Lower leg skin (tissue), 4 donors: ENCODE measurements around the gene LARP6. TPM values are rescaled to one million over a fixed set of nuclear protein-coding genes. Genes with fewer than 3 reads are reported as not detected.

Experiments
- DNase-seq, 2 donors: peaks; one replicate each; pipeline ENCODE4 v3.0.0-alpha.2; 2019; ENCODE audit warnings: low spot score in 2 of 2
- H3K4me3 ChIP-seq: fragments of 200-600 bp; sonication (generic); 2 replicates; pipeline ENCODE4 v1.5.1; 2017; ENCODE audit warnings: mild to moderate bottlenecking, low read depth; ENCODE audit not compliant: poor library complexity, severe bottlenecking
- POLR2A ChIP-seq, 2 donors: fragments of 450-650 bp; IDR thresholded peaks; one replicate each; pipeline ENCODE4 v1.6.1; 2016 to 2017; ENCODE audit warnings: antibody characterized with exemption in 2 of 2, mild to moderate bottlenecking in 1 of 2, moderate library complexity in 1 of 2
- WGBS, 2 donors: methylation state at CpG; one replicate each; pipeline ENCODE4 v1.1.5; 2018; 5-methylcytosine and 5-hydroxymethylcytosine counted together
- intact Hi-C: fragments of 100-400 bp; cut with DNase I; formaldehyde crosslinking; loops from one replicate; pipeline ENCODE4 v1.15.0; 2023; ENCODE audit warnings: low total_unique reads
- total RNA-seq, 4 donors: library from RNA; depleted of rRNA; stranded (reverse); fragments of >200 nt; gene quantifications; one replicate each; pipeline ENCODE4 v1.1.0, GENCODE V29; 2016
- TF ChIP-seq, protein P1 (sequence below), 3 donors: fragments of 450-650 bp; IDR thresholded peaks; one replicate each; pipeline ENCODE4 v1.5.1; 2016; ENCODE audit warnings: antibody characterized with exemption in 3 of 3, mild to moderate bottlenecking in 3 of 3, moderate library complexity in 2 of 3

LARP6 gene
- total RNA-seq, 4 donors from 2014 or later = 4.9 to 22.3 (median 14.5) TPM

- no peak for TF ChIP-seq POLR2A (IDR thresholded peaks at IDR 0.05)
- TF ChIP-seq, protein P1, sequence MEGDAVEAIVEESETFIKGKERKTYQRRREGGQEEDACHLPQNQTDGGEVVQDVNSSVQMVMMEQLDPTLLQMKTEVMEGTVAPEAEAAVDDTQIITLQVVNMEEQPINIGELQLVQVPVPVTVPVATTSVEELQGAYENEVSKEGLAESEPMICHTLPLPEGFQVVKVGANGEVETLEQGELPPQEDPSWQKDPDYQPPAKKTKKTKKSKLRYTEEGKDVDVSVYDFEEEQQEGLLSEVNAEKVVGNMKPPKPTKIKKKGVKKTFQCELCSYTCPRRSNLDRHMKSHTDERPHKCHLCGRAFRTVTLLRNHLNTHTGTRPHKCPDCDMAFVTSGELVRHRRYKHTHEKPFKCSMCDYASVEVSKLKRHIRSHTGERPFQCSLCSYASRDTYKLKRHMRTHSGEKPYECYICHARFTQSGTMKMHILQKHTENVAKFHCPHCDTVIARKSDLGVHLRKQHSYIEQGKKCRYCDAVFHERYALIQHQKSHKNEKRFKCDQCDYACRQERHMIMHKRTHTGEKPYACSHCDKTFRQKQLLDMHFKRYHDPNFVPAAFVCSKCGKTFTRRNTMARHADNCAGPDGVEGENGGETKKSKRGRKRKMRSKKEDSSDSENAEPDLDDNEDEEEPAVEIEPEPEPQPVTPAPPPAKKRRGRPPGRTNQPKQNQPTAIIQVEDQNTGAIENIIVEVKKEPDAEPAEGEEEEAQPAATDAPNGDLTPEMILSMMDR (IDR thresholded peaks at IDR 0.05) = no peak
- no peak overlapping the region for H3K4me3 ChIP-seq
- intact Hi-C loops = no loop called here
- peak in 1 of 2 donors; percentile 28 for DNase-seq
- 75 to 79% methylated on average over 9 of the region's 9 CpGs for WGBS, 2 donors
Measured at GRCh38 chr15:70799667-70800450, 54.1 kb downstream of the LARP6 start.

- no peak for TF ChIP-seq POLR2A (IDR thresholded peaks at IDR 0.05)
- TF ChIP-seq, protein P1 (IDR thresholded peaks at IDR 0.05) = no peak
- no peak for DNase-seq
- 83 to 86% methylated on average over 5 of the region's 5 CpGs for WGBS, 2 donors
- intact Hi-C loops = no loop called here
- no peak overlapping the region for H3K4me3 ChIP-seq
Measured at GRCh38 chr15:70797464-70797863, 56.5 kb downstream of the LARP6 start.

GRCh38 chr15:70796516-70797310, 57.2 kb downstream of the LARP6 start:
- no peak for TF ChIP-seq POLR2A (IDR thresholded peaks at IDR 0.05)
- TF ChIP-seq, protein P1 (IDR thresholded peaks at IDR 0.05) = no peak
- 85 to 90% methylated on average over 10 to 14 of the region's 14 CpGs for WGBS, 2 donors
- intact Hi-C loops = no loop called here
- H3K4me3 ChIP-seq = no peak overlapping the region
- DNase-seq = no peak

- intact Hi-C loops = no loop called here
- 40 to 47% methylated on average over 2 of the region's 2 CpGs for WGBS, 2 donors
- no peak for DNase-seq
- TF ChIP-seq POLR2A (IDR thresholded peaks at IDR 0.05) = no peak
- TF ChIP-seq, protein P1 (IDR thresholded peaks at IDR 0.05) = no peak
- no peak overlapping the region for H3K4me3 ChIP-seq
Measured at GRCh38 chr15:70795311-70795665, 58.7 kb downstream of the LARP6 start.

DNA sequence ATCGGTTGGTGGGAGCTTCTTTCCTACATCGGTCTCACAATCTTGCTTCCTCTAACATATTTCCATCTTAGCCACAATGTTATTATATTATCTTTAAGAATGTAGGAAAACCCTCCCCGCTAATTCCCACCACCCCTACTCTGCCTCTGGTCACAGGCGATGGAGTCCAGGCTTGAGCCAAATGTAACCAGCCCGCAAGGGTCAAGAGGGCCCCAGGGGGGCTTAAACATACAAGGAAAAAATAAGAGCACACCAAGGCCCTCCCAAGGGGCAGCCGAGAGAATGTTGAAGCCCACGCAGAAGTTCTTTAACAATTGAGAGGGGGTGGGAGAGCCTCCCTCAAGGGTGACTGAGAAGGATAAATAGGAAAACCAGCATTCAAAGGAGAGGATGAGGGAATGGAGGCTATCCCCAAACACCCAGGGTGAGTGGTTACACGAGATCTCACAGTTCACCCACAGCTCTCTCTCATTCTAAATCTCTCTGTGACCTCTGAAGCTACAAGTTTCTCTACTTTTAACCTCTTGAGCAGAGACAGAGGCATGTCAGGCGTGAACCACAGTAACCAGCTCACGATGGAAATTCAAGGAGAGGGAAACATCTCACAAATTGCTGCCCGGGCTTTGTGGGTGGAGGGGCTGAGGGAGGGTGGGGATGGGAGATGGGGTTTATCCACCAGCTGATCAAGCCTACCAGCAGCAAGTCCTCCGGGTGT, 59.2 kb downstream of the LARP6 start:
- TF ChIP-seq POLR2A (IDR thresholded peaks at IDR 0.05) = no peak
- TF ChIP-seq, protein P1 (IDR thresholded peaks at IDR 0.05) = no peak
- intact Hi-C loops = no loop called here
- WGBS, 2 donors = 81 to 86% methylated on average over 12 of the region's 12 CpGs
- H3K4me3 ChIP-seq = no peak overlapping the region
- no peak for DNase-seq
